NCI-H2107 treated with DMSO at 0.1 percent for 48 hours (cell line): ENCODE measurements around the gene BATF2.
"Not testable (repeated sequence)": the region's sequence is repeated elsewhere in the genome, so short reads cannot be mapped to it uniquely, and the experiment has no call there.

Experiments used
- DNase-seq: peaks from one replicate; lab custom pipeline; 2025; ENCODE audit not compliant: unreplicated experiment; lab: John Stamatoyannopoulos, UW

BATF2 gene, protein sequence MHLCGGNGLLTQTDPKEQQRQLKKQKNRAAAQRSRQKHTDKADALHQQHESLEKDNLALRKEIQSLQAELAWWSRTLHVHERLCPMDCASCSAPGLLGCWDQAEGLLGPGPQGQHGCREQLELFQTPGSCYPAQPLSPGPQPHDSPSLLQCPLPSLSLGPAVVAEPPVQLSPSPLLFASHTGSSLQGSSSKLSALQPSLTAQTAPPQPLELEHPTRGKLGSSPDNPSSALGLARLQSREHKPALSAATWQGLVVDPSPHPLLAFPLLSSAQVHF

GRCh38 chr11:64996710-64997380 is at the start of gene BATF2:
BATF2 (minus strand) TSS chr11:64996971; CDS start chr11:64996914, 57 bp downstream.
- DNase-seq, result peak; percentile 83

DNA sequence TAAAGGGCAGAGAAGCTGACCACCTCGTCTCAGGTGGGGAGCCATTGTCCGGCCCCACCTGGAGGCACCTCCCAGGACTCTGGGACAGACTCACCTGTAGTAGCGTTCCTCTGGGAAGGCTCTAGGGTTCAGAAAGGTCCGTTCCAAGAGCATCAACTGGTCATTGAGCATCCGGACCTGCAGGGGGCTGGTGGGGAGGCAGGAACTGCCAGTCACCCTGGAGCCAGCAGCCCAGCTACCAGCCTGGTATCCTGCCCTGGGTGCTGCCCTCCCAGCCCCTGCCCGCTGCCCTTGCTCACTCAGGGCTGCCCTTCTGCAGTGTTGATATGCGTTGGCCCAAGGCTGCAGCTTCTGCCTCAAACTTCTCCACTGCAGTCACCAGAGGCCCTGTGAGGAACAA is 49.0 kb upstream of the BATF2 start:
- no peak for DNase-seq

DNA sequence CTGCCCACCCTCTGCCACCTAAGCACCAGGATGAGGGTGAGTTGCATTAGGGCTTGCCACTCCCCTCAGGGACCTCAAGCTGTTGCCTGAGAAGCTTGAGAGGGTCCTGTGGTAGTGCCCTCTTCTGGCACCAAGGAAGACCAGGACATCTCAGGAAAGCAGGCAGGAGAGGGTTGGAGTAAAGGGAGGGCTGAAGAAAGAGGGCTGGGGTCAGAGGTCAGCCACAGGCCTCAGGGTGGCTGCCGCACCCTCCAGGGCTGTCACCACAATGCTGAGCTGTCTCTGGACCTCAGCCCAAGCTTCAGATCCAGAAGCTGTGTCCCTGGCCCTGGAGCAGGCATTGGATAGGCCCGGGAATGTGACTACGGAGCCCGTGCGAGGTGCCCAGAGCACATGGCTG is 48.3 kb upstream of the BATF2 start:
- DNase-seq, result no peak

- DNase-seq, result no peak
These were observed 47.2 kb upstream of the BATF2 start for GRCh38 chr11:65043881-65044501.

- DNase-seq, result no peak
These were observed 46.1 kb upstream of the BATF2 start for GRCh38 chr11:65042891-65043290.

DNA sequence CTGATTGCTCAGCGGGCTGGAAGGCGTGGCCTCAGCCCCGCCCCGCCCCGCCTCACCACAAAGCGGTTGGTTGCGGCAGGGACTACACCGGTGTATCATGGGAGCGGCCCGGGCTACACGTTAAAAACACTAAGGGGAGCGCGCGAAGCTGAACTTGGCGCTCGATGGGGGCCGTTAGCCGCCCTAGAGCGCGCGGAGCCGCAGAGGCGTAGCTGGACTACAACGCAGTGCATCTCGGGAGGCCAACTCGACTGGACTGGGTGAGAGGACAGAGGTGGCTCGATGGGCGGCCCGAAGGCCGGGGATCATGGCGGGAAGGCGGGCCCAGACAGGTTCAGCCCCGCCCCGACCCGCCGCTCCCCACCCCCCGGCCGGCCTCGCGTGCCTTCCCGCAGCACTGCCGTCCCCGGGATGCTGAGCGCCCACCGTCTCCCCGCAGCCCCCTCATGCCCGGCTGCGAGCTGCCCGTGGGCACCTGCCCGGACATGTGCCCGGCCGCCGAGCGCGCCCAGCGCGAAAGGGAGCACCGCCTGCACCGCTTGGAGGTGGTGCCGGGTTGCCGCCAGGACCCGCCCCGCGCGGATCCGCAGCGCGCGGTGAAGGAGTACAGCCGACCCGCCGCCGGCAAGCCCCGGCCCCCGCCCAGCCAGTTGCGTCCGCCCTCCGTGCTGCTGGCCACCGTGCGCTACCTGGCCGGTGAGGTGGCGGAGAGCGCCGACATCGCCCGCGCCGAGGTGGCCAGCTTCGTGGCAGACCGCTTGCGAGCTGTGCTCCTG is 44.3 kb upstream of the BATF2 start, which contains the start of gene SAC3D1:
Gene SAC3D1, plus strand, starts transcription at position 364 of the 776 bp plus-strand sequence. Its CDS starts 83 bp downstream, at position 447.
- peak; percentile 87 for DNase-seq

- DNase-seq, result no peak
These were observed 43.7 kb upstream of the BATF2 start for GRCh38 chr11:65040520-65040846.

- no peak for DNase-seq
These were observed 40.2 kb upstream of the BATF2 start for GRCh38 chr11:65036931-65037330.

DNA sequence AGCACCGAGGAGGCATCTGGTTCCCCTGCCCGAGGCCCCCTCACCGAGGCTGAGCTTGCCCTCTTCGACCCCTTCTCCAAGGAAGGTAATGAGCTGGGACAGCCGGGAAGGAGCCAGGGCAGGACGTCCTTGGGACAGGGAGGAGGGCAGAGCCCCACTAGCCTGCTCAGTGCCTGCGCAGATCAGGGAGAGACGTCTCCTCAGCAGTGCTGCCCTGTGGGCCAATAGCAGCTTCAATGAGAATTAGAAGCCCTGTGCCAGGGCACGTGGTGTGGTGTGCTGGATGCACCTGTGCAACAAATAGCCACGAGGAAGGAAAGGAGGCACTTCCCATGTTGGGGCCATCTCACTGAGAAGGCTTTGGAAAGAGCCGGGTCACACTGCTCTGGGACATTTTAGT is 38.8 kb upstream of the BATF2 start:
- DNase-seq, result no peak

DNA sequence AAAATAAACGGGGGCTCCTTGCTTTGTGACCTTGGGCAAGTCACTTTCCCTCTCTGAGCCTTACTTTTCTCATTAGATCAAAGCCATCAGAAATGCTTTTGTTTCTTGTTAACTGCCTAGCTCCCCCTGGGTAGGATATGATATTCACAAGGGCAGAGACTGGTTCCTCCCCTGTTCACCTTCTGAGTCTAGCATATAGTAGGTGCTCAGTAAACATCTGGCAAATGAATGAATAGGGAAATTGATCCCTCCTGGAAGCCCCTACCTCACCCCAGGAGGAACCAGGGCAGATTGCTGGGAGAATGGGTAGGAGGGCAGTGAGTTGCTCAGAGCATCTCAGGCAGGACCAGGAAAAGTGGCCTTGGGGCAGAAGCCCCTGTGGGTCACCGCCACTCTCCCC is 37.7 kb upstream of the BATF2 start:
- no peak for DNase-seq

- no peak for DNase-seq
These were observed 35.4 kb upstream of the BATF2 start for GRCh38 chr11:65032216-65032615.

GRCh38 chr11:65027213-65028067 is 30.7 kb upstream of the BATF2 start, which contains the start of gene SNX15:
SNX15 (plus strand) TSS chr11:65027439; CDS start chr11:65027538, 99 bp downstream.
- DNase-seq, result peak; percentile 95

- DNase-seq, result no peak
These were observed 30.0 kb upstream of the BATF2 start for GRCh38 chr11:65026810-65027209.

DNA sequence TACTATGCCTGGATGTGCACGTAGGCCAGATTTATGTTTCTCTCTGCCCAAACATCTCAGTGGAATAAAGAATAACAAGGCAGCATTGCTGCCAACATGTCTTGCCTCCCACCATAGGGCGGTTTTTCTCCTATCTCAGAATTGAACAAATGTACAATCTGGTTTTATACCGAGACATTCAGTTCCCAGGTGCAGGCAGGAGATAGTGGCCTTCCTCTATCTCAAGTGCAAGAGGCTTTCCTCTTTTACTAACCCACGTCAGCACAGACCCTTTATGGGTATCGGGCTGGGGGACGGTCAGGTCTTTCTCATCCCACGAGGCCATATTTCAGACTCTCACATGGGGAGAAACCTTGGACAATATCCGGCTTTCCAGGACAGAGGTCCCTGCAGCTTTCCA is 26.7 kb upstream of the BATF2 start:
- DNase-seq, result not testable (repeated sequence)

DNA sequence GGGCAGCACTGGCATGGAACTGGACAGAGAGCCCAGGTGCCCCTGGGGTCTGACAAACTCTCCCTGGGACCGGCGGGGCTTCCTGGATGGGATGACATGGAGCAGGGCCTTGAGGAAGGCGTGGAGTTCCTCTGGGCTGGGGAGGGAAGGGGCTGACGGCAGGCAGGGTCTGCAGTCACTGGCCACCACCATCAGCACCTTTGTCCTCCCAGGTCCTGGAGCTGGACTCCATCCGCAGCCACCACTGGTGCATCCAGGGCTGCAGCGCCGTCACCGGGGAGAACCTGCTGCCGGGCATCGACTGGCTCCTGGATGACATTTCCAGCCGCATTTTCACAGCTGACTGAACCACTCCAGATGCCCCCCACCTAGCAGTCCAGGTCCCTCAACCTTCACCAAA is 24.7 kb upstream of the BATF2 start:
- DNase-seq, result no peak

GRCh38 chr11:65021003-65021402 is 24.2 kb upstream of the BATF2 start:
- no peak for DNase-seq

DNA sequence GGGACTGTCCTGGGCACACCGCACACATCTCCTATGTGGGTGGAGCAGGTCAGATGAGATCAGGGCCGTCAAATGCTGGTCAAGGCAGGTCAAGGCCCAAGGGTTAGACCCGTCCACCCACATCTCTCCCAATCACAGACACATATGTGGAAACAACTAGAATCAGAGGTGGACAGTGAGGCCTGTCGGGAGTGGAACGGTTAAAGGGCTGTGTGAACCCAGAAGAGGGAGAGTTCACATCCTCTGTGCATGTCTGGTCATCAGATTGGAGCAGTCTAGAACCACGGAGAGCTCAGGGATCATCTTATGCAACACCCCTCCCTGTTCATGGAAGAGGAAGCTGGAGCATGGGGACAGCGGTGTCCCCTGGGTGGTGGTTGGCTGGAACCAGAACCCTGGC is 23.1 kb upstream of the BATF2 start:
- DNase-seq, result no peak

GRCh38 chr11:65017937-65018336 is 21.2 kb upstream of the BATF2 start:
- DNase-seq, result no peak

- DNase-seq, result no peak
These were observed 19.9 kb upstream of the BATF2 start for GRCh38 chr11:65016705-65017104.

- no peak for DNase-seq
These were observed 18.0 kb upstream of the BATF2 start for GRCh38 chr11:65014726-65015227.
